ENCODE measurements around the gene LEP.

GRCh38 chr7:128260069-128260795 lies 19.2 kb downstream of the LEP start:
- TF ChIP-seq CTCF (IDR thresholded peaks at IDR 0.05) (no peak), EZH2 (IDR thresholded peaks at IDR 0.05) (no peak), EZH2phosphoT487 (IDR thresholded peaks at IDR 0.05) (no peak)

Data from neural progenitor cell (in vitro differentiated cells).